Immature natural killer cell (primary cell): Measurements from ENCODE around the gene DACT2. TPM values are rescaled to one million over a fixed set of nuclear protein-coding genes. Genes with fewer than 3 reads are reported as not detected.
A peak's percentile ranks its signal among the peaks of the same experiment; 100 is the strongest.
"Not testable (repeated sequence)": the region's sequence is repeated elsewhere in the genome, so short reads cannot be mapped to it uniquely, and the experiment has no call there.

Experiments
- DNase-seq, 3 donors: peaks; one replicate each; pipeline ENCODE4 v3.0.0; 2022; ENCODE audit warnings: mixed read lengths in 1 of 3
- H3K27ac Mint-ChIP-seq, 6 donors: one replicate each; pipeline ENCODE4 v1.8.0; 2020; ENCODE audit warnings: mixed read lengths in 6 of 6, mild to moderate bottlenecking in 5 of 6, inconsistent platforms in 4 of 6, moderate library complexity in 3 of 6
- H3K27me3 Mint-ChIP-seq, 3 donors: one replicate each; pipeline ENCODE4 v1.8.0; 2020 to 2021; ENCODE audit warnings: low read depth in 3 of 3, mild to moderate bottlenecking in 3 of 3, mixed read lengths in 3 of 3, moderate library complexity in 3 of 3, inconsistent platforms in 1 of 3
- H3K36me3 Mint-ChIP-seq, 3 donors: one replicate each; pipeline ENCODE4 v1.8.0; 2020; ENCODE audit warnings: mixed read lengths in 3 of 3, inconsistent platforms in 2 of 3, mild to moderate bottlenecking in 2 of 3
- H3K4me1 Mint-ChIP-seq, 2 donors: one replicate each; pipeline ENCODE4 v1.8.0; 2020; ENCODE audit warnings: inconsistent platforms in 2 of 2, mild to moderate bottlenecking in 2 of 2, mixed read lengths in 2 of 2, moderate library complexity in 1 of 2
- H3K4me3 Mint-ChIP-seq, 5 donors: one replicate each; pipeline ENCODE4 v1.8.0; 2020; ENCODE audit warnings: mild to moderate bottlenecking in 5 of 5, mixed read lengths in 5 of 5, inconsistent platforms in 3 of 5, moderate library complexity in 3 of 5
- H3K9me3 Mint-ChIP-seq, 6 donors: one replicate each; pipeline ENCODE4 v1.8.0; 2020; ENCODE audit warnings: mild to moderate bottlenecking in 6 of 6, mixed read lengths in 6 of 6, inconsistent platforms in 4 of 6, moderate library complexity in 3 of 6
- polyA plus RNA-seq, 3 donors: library from polyadenylated mRNA; unstranded; fragments of 300-500 nt; fragmentation: Illumina TruSeq; gene quantifications; one replicate each; pipeline ENCODE4 v1.2.3, GENCODE V29; 2021

DACT2 gene
- polyA plus RNA-seq, 3 donors from 2014 or later, result not detected

GRCh38 chr6:168328086-168328485 lies 8.5 kb upstream of the DACT2 start:
- Mint-ChIP-seq H3K4me3 (no peak overlapping the region), H3K27ac (no peak overlapping the region), H3K4me1 (peaks cover 0 to 2% of the 10 kb centered on the region in 2 donors), H3K27me3 (peaks cover 4 to 29% (median 13%) of the 10 kb centered on the region in 3 donors), H3K9me3 (peaks cover 0 to 2% (median 0%) of the 10 kb centered on the region in 6 donors), H3K36me3 (no peaks in the 10 kb centered on the region)
- DNase-seq, result no peak

GRCh38 chr6:168326294-168327261 lies 7.0 kb upstream of the DACT2 start:
- Mint-ChIP-seq H3K36me3 (no peaks in the 10 kb centered on the region), H3K27me3 (peaks cover 10 to 29% (median 15%) of the 10 kb centered on the region in 3 donors)

GRCh38 chr6:168322966-168323365 lies 3.4 kb upstream of the DACT2 start:
- Mint-ChIP-seq H3K4me3 (no peak overlapping the region), H3K27me3 (peaks cover 9 to 38% (median 19%) of the 10 kb centered on the region in 3 donors), H3K27ac (no peak overlapping the region), H3K4me1 (no peaks in the 10 kb centered on the region), H3K36me3 (peaks cover 0 to 4% (median 0%) of the 10 kb centered on the region in 3 donors), H3K9me3 (peaks cover 0 to 14% (median 0%) of the 10 kb centered on the region in 6 donors)
- no peak for DNase-seq

More at GRCh38 chr6:168326294-168327261, 7.0 kb upstream of the DACT2 start:
- Mint-ChIP-seq H3K4me1 (no peaks in the 10 kb centered on the region), H3K9me3 (peaks cover 0 to 7% (median under 1%) of the 10 kb centered on the region in 6 donors), H3K4me3 (no peak overlapping the region), H3K27ac (no peak overlapping the region)
- DNase-seq, result no peak

- H3K36me3 Mint-ChIP-seq, result peaks cover 0 to 4% (median 0%) of the 10 kb centered on the region in 3 donors
Measured at GRCh38 chr6:168320634-168321033, 1.1 kb upstream of the DACT2 start.

GRCh38 chr6:168318579-168319278 lies 848 bp downstream of the DACT2 start:
- Mint-ChIP-seq H3K4me3 (no peak overlapping the region), H3K9me3 (peaks cover 0 to 14% (median 0%) of the 10 kb centered on the region in 6 donors), H3K27me3 (peaks cover 11 to 42% (median 12%) of the 10 kb centered on the region in 3 donors), H3K27ac (no peak overlapping the region), H3K4me1 (no peaks in the 10 kb centered on the region), H3K36me3 (peaks cover 0 to 4% (median 0%) of the 10 kb centered on the region in 3 donors)
- DNase-seq, result no peak

More at GRCh38 chr6:168320634-168321033, 1.1 kb upstream of the DACT2 start:
- Mint-ChIP-seq H3K27ac (no peak overlapping the region), H3K9me3 (peaks cover 0 to 14% (median 0%) of the 10 kb centered on the region in 6 donors), H3K4me3 (no peak overlapping the region), H3K27me3 (peaks cover 9 to 27% (median 11%) of the 10 kb centered on the region in 3 donors), H3K4me1 (no peaks in the 10 kb centered on the region)
- DNase-seq, result no peak

GRCh38 chr6:168318090-168318489 lies 1.5 kb downstream of the DACT2 start:
- Mint-ChIP-seq H3K27ac (no peak overlapping the region), H3K4me1 (no peaks in the 10 kb centered on the region), H3K27me3 (peaks cover 8 to 45% (median 12%) of the 10 kb centered on the region in 3 donors), H3K4me3 (no peak overlapping the region), H3K36me3 (peaks cover 0 to 4% (median 0%) of the 10 kb centered on the region in 3 donors), H3K9me3 (peaks cover 0 to 14% (median 0%) of the 10 kb centered on the region in 6 donors)
- DNase-seq, result no peak

GRCh38 chr6:168315596-168315995 lies 4.0 kb downstream of the DACT2 start:
- Mint-ChIP-seq H3K4me1 (no peaks in the 10 kb centered on the region), H3K27me3 (peaks cover 2 to 38% (median 9%) of the 10 kb centered on the region in 3 donors), H3K27ac (no peak overlapping the region), H3K4me3 (no peak overlapping the region), H3K9me3 (no peaks in the 10 kb centered on the region), H3K36me3 (peaks cover 0 to 4% (median 0%) of the 10 kb centered on the region in 3 donors)
- no peak for DNase-seq

- no peak for DNase-seq
- H3K36me3 Mint-ChIP-seq, result peaks cover 0 to 4% (median 0%) of the 10 kb centered on the region in 3 donors
- H3K9me3 Mint-ChIP-seq, result no peaks in the 10 kb centered on the region
- no peaks in the 10 kb centered on the region for H3K4me1 Mint-ChIP-seq
- H3K27ac Mint-ChIP-seq, result no peak overlapping the region
- peaks cover 2 to 33% (median 7%) of the 10 kb centered on the region in 3 donors for H3K27me3 Mint-ChIP-seq
- H3K4me3 Mint-ChIP-seq, result no peak overlapping the region
Measured at GRCh38 chr6:168314948-168315347, 4.6 kb downstream of the DACT2 start.

GRCh38 chr6:168314021-168314420 lies 5.6 kb downstream of the DACT2 start:
- Mint-ChIP-seq H3K27me3 (peaks cover 2 to 33% (median 7%) of the 10 kb centered on the region in 3 donors), H3K4me3 (no peak overlapping the region), H3K9me3 (no peaks in the 10 kb centered on the region), H3K27ac (no peak overlapping the region), H3K4me1 (no peaks in the 10 kb centered on the region), H3K36me3 (peaks cover 0 to 4% (median 0%) of the 10 kb centered on the region in 3 donors)
- DNase-seq, result no peak

- peaks cover 2 to 30% (median 5%) of the 10 kb centered on the region in 3 donors for H3K27me3 Mint-ChIP-seq
- H3K4me1 Mint-ChIP-seq, result no peaks in the 10 kb centered on the region
- H3K4me3 Mint-ChIP-seq, result no peak overlapping the region
- H3K9me3 Mint-ChIP-seq, result no peaks in the 10 kb centered on the region
- no peak overlapping the region for H3K27ac Mint-ChIP-seq
- DNase-seq, result no peak
- peaks cover 0 to 3% (median 0%) of the 10 kb centered on the region in 3 donors for H3K36me3 Mint-ChIP-seq
Measured at GRCh38 chr6:168313431-168314011, 6.1 kb downstream of the DACT2 start.

GRCh38 chr6:168312125-168312507 lies 7.5 kb downstream of the DACT2 start:
- H3K27me3 Mint-ChIP-seq, result peaks cover 2 to 24% (median 2%) of the 10 kb centered on the region in 3 donors
- H3K4me1 Mint-ChIP-seq, H3K4me3 Mint-ChIP-seq, H3K27ac Mint-ChIP-seq, H3K36me3 Mint-ChIP-seq, H3K9me3 Mint-ChIP-seq, DNase-seq: not testable (repeated sequence)

GRCh38 chr6:168311410-168312124 lies 8.0 kb downstream of the DACT2 start:
- Mint-ChIP-seq H3K36me3 (no peaks in the 10 kb centered on the region), H3K27ac (peak overlapping the region in 1 of 6 donors; percentile 76), H3K27me3 (peaks cover 2 to 26% (median 2%) of the 10 kb centered on the region in 3 donors), H3K4me3 (no peak overlapping the region), H3K4me1 (no peaks in the 10 kb centered on the region), H3K9me3 (no peaks in the 10 kb centered on the region)
- no peak for DNase-seq

GRCh38 chr6:168310945-168311344 lies 8.6 kb downstream of the DACT2 start:
- H3K27me3 Mint-ChIP-seq, result peaks cover 2 to 26% (median 2%) of the 10 kb centered on the region in 3 donors
- no peak for DNase-seq
- no peak overlapping the region for H3K27ac Mint-ChIP-seq
- no peaks in the 10 kb centered on the region for H3K36me3 Mint-ChIP-seq
- H3K4me1 Mint-ChIP-seq, result no peaks in the 10 kb centered on the region
- H3K9me3 Mint-ChIP-seq, result no peaks in the 10 kb centered on the region
- no peak overlapping the region for H3K4me3 Mint-ChIP-seq
